H1 (cell line): ENCODE results near the gene MDFIC2. TPM values are rescaled to one million over a fixed set of nuclear protein-coding genes. Genes with fewer than 3 reads are reported as not detected.

Experiments
- CHD7 ChIP-seq: fragments of 300-600 bp; sonication (generic); IDR thresholded peaks from 2 replicates; pipeline ENCODE4 v1.7.1; 2012; ENCODE audit warnings: low read length, moderate library complexity, mild to moderate bottlenecking, inconsistent platforms; ENCODE audit not compliant: insufficient replicate concordance
- SIN3A ChIP-seq, 2 experiments: IDR thresholded peaks in 1 of 2; conservative IDR thresholded peaks in 1 of 2; 2 replicates each; pipeline ENCODE4 v1.6.1; 2011 to 2012; ENCODE audit warnings: low read length in 2 of 2, improper control_type of control experiment in 1 of 2, low read depth in 1 of 2, mild to moderate bottlenecking in 1 of 2
- polyA plus RNA-seq, 7 experiments: library from polyadenylated mRNA; depleted of rRNA in 3 of 7; stranded (reverse) in 5 of 7; unstranded in 2 of 7; fragments of >200 nt in 5 of 7; fragments of 200-250 nt in 2 of 7; gene quantifications; 1 replicate in 5 of 7; 2 replicates in 1 of 7; 4 replicates in 1 of 7; pipeline versions ENCODE4 v1.2.1 to v1.2.3, GENCODE V29; 2011 to 2013; ENCODE audit warnings: missing spikeins in 2 of 7, mixed read lengths in 2 of 7
- total RNA-seq: library from RNA; stranded (reverse); fragmentation: NEBNext Ultra II Directional; extraction: Animal tissue kit (Norgen Biotek cat#: 25700); gene quantifications from 2 replicates; pipeline ENCODE4 v1.2.1, GENCODE V29; 2021

The MDFIC2 gene
- total and polyA plus RNA-seq, 2 of the 8 experiments (the other 6 are each of a cell fraction or from before 2014, with no cell fraction given) = not detected

- TF ChIP-seq SIN3A (conservative IDR thresholded peaks at IDR 0.05 in 1 of 2, IDR thresholded peaks at IDR 0.05 in 1 of 2; ENCODE audit: low read depth in 1 of 2, low read length in 2 of 2) (no peak), CHD7 (no peak)
- TF ChIP-seq, all 59 proteins: peak for 0
Measured at GRCh38 chr3:70245746-70246525, 66.5 kb downstream of the MDFIC2 start (continued).
